Measurements from ENCODE around the gene SLC25A22.

The SLC25A22 gene

DNA sequence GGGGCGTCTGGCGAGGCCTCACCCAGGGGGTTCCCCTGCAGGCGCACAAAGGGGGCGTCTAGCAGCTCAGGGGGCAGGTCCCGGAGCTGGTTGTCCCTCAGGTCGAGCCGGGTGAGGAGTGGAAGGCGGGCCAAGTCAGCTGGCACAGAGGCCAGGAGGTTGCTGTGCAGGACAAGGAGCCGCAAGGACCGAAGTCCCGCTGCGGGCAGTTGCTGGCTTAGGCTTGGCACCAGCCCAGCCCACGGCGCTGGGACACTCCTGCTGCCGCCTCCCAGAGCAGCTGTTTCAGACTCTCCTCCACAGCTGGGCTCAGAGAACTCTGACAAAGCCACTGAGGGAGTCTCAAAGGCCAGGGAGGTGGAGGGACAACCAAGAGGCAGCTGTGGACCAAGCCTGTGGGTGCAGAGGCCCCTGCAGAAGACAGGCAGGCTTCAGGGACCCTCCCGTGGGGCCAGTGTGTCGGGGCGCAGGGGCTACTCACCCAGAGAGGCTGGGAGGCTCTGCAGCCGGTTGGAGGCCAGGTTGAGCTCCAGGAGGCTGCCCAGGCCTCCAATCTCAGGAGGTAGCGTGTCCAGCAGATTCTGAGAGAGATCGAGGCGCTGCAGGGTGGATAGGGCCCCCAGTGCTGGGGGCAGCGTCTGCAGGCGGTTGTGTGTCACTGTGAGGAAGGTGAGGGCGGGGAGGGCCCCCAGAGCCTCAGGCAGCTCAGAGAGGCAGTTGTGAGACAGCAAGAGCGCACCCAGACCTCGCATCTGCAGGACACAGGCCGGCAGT, 4.8 kb upstream of the SLC25A22 start:
- DNase-seq, result no peak

- DNase-seq, result no peak
Observed at GRCh38 chr11:802018-802617, 4.0 kb upstream of the SLC25A22 start.

DNA sequence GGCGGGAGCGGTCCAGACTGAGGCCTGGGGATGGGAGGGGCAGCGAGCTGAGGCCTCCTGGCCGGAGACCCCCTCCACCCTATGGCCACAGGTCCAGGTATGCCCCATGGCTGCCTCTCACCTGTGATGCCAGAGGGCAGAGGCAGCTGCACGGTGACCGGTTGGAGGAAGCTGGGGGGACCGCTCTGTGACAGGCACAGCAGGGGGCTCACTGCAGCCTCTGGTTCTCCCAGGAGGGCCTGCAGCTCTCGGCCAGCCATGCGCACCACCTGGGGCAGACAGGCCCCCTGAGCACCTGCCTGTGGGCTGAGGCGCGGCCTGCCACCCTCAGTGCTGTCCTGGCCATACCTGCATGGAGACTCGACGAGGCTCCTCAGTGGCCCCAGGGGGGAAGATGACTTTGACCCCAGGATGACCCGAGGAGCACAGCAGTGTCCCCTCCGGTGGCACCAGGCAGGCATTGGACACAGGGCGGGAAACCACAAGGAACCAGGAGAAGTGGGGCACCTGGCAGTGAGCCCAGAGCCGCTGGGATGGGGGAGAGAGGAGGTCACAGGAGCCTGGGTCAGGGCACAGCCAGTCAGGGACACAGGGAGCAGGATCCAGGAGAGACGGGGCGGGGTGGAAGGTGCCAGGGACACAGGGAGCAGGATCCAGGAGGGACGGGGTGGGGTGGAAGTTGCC, 3.2 kb upstream of the SLC25A22 start:
- DNase-seq, result no peak

DNA sequence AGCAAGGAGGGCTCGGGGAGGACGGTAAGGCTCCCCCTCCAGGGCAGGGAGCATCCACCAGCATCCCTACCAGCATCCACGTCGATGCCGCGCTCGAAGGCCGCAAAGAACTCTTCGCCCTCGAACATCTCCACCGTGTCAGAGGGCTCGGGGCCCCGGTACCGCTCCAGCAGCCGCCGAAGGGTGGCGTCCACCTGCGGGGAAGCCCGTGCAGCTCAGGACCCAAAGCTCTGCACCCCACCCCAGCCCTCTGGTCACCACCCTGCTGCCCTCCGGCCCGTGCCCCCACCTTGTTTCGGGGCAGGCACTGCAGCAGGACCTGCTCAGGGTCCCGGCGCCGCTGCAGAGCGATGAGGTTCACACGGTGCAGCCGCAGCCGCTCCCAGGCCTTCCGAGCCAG, 2.4 kb upstream of the SLC25A22 start:
- DNase-seq, result no peak

GRCh38 chr11:799641-800316, 1.7 kb upstream of the SLC25A22 start:
- no peak for DNase-seq

DNA sequence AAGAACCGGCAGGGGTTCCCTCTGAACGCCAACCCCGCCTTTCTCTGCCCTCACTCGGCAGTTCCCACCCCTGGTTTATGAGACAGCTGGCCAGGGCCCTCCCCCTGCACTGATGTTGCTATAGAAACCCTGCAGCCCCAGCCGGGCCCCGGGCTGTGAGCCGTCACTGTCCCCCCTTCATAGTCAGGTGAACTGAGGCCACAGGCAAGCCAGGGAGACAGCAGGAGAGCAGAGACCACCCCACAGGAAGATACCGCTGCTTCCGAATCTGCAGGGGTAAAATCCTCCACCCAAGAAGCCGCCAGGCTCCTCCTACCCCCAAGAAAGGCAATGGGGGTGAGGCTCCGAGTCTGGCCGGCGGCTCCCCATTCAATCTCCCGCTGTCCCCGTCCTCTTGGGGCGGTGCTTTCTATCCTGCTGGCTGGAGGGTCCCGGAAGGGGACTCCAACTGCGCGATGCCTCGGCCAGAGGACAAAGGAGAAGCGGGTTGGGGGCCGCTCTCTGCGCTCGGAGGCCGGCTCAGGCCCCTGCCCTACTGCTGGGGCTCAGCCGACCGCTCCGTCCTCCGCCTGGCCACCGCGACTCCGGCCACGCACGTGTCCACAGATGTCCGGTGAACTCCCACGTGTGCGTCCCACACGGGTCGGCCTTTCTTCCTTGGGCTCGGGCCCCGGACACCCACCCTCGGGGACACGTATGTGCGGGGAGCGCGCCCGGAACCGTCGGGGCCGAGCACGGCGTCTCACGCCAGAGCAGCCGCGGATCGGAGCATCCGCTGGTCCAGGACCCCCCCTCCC, 587 bp downstream of the SLC25A22 start:
- DNase-seq, result peak; percentile 78

DNA sequence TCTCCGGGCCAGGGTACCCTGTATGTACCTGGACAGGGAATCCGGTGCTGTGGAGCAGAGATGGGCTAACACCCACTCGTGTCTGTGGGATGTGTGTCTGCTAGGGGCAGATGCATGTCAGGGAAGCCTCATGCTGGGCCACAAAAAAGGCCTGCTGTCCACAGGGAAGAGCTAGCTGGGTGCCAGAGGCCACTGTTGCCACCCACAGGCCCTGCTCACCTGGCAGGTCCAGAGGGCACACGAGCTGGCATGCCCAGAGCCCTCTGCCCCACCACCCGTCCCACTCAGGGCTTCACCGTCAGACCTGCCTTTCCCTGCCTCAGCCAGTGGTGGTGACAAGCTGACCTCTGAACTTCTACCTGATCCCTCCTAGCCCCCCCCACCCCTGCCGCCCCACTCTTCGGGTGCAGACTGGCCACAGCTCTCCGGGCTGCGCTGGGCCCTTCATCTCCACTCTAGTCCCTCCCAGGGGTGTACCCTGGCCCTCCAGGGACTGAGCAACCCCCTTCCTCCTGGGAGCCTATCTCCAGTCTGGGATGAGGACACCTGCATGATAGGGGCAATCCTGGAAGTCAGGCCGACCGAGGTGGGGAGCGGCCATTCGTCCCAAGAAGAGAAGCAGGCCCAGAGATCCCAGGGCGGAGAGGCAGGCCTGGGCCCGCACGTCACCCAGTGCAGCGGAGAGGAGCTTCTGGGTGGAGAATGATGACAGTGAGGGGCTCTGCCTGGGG, 1.4 kb downstream of the SLC25A22 start:
- DNase-seq, result no peak

DNA sequence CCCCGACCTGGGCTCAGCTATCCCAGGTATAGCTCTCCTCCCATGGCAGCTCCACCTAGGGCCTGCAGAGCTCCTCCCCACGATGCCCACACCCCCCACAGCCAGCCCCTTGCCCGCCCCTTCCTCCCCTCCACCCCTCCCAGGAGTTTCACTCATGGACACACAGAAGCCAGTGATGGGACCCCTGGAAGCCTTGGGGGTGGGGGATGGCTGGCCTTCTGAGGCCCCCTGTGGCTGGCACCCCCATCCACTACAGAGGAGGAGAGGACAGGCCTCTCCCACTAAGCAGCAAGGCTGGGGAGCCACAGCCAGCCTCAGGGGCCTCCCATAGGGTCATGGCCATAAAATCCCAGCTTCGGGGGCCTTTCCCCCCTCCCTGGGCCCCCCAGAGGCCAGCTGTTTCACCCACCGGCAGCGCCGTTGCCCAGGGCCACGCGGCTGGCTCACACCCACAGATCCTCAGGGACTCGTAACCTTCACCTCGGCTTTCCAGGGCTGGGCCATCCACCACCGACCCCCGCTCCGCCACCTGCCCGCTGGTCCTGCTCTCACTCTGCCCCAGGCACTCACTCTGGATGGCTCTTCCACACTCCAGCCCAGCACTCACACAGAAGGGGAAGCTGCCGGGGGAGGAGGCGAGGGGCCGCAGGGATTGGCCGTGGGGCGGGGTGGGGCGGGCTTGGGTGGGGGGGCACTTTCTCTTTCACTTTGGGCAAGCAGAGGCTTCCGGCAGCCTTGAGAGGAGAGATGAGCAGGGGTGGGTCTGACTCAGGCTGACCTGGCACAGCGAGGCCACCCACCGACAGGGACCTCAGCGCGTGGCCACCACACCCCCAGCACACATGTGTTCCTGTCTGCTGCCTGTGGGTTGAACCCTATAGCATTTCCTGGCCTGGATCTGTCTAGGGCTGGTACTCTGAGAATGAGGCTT, 2.2 kb downstream of the SLC25A22 start:
- DNase-seq, result peak; percentile 74

GRCh38 chr11:794766-795633, 3.1 kb downstream of the SLC25A22 start:
- DNase-seq, result no peak

DNA sequence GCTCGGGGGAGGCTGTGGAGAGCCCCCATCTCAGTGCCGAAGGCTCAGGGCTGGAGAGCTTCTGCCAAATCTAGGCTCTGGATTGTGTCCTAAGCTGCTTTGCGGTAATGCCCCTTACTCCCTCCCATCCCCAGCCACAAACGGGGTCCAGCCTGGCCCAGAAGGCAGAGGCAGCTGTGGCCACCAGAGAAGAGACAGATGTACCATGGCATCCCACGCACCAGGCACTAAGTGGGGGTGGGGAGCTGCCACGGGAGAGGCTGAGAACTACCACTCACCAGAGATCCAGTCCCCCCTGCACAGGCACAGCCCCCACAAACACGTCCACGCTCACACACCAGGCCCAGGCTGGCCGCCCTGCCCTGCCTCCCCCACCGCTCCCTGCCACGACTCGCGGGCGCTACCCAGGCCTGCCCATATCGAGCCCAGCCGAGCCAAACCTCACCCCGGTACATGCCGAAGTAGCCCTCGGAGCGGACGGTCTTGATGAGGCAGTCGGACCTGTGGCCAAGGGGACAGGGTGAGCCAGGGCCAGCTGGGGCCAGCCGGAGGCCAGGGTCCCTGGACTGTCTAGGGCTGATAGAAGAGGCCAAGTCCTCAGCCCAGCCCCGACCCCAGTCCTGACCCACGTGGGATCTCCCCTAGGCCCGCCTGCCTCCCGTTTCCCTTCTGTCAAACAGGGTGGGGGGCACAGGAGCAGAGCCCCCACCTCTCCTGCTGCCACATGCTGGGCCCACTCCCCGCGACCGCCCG, 3.9 kb downstream of the SLC25A22 start:
- DNase-seq, result no peak

- DNase-seq, result no peak
Observed at GRCh38 chr11:793556-793955, 4.5 kb downstream of the SLC25A22 start.

DNA sequence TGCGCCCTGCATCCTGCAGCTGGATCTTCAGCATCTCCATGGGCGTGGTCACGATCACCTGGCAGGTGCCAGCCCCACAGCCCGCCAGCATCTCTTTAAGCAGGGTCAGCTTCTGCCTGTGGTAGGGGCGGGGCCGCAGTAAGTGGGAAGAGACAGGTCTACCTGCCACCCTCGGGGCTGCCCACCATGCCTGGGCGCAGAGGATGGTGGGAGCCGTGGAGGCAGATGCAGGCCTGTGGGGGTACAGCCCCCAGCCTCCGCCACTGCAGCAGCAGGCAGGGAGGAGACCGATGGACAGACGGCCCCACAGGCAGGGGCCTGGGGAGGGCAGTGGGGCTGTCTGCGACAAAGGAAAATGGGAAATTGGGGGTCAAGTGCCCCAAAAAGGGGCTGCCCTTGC, 5.2 kb downstream of the SLC25A22 start:
- no peak for DNase-seq

GRCh38 chr11:792535-792821, 5.6 kb downstream of the SLC25A22 start:
- no peak for DNase-seq

DNA sequence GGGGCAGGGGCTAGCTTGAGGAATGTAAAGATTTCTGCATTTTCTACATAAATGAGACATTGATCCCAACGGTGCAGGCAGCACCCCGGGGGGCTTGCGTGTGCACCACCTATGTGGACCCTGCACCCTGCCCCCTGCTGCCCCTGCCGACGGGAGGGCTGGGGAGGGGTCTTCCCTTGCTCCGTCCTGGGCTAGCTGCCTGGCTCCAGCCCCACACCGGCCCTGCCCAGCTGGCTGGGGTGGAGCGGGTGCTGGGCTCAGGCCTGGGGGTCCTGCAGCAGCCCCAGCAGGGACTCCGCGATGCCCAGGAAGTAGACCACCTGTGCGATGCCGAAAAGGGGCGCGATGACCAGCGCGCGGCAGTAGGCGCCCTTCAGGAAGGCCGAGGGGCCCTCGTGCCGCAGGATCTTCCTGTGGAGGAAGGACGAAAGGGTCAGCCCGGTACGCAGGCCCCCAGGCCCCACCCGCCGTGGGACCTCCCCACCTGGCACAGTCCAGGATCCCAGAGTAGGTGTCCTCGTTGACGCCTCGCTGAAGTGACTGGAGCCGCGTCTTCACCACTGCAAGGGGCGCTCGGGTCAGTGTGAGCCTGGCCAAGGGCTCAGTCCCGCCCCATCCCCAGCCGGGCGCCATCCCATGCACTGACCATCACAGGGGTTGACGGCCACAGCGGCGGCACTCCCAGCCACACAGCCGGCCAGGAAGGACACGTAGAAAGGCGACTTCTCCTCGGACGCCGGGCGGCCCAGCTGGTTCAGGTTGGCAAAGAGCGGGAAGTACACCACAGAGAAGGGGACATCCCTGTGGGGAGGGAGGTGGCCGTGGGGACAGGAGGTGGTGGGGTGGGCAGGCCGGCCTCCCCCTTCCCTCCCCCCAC, 6.2 kb downstream of the SLC25A22 start:
- no peak for DNase-seq

GRCh38 chr11:790721-791564, 7.1 kb downstream of the SLC25A22 start:
- no peak for DNase-seq

GRCh38 chr11:789943-790342, 8.1 kb downstream of the SLC25A22 start, which contains the start of gene CEND1:
Gene CEND1 (minus strand): TSS chr11:790090. CDS start chr11:788576, 1,514 bp downstream.
- DNase-seq, result peak; percentile 57

Measured in activated CD4-positive, CD25-positive, alpha-beta regulatory T cell treated with anti-CD3 and anti-CD28 coated beads, Interleukin-2, amount 50 U/mL, for 72 hours (primary cell).